Mucosa of gallbladder (tissue), 1 donor: ENCODE data around the gene TUBGCP5. TPM values are rescaled to one million over a fixed set of nuclear protein-coding genes. Genes with fewer than 3 reads are reported as not detected.
"Not testable (repeated sequence)": the region's sequence is repeated elsewhere in the genome, so short reads cannot be mapped to it uniquely, and the experiment has no call there.

Experiments used
- DNase-seq: peaks from one replicate; pipeline ENCODE4 v3.0.0-alpha.2; 2020; ENCODE audit warnings: low spot score
- total RNA-seq: library from RNA; stranded (reverse); gene quantifications from one replicate; pipeline ENCODE4 v1.2.1, GENCODE V29; 2021
- donor health status: DM: no; HTN: no; CAD: no.

The TUBGCP5 gene
- total RNA-seq, 1 donor from 2014 or later, result 10.2 TPM

GRCh38 chr15:23041736-23042135 is 2.4 kb upstream of the TUBGCP5 start:
- not testable (repeated sequence) for DNase-seq

GRCh38 chr15:23039917-23040281 is 530 bp upstream of the TUBGCP5 start:
- DNase-seq, result no peak

DNA sequence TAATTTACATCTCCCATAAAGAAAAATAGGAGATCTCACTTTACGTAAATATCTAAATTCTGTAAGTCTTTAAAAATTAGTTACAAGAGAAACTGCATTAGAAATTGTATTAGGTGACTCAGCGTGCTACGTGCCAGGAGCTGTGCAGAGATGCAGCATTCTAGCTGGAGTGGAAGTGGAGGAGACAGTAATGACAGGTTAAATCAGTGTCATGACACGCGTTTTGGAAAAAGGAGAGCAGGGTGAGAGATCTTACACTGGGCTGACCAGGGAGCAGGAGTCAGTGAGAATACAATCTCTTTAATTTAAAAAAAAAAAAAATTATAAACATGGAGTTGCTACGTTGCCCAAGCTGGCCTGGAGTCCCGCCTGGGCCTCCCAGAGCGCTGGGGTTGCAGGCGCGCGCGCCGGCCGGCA is 635 bp downstream of the TUBGCP5 start:
- DNase-seq, result no peak

DNA sequence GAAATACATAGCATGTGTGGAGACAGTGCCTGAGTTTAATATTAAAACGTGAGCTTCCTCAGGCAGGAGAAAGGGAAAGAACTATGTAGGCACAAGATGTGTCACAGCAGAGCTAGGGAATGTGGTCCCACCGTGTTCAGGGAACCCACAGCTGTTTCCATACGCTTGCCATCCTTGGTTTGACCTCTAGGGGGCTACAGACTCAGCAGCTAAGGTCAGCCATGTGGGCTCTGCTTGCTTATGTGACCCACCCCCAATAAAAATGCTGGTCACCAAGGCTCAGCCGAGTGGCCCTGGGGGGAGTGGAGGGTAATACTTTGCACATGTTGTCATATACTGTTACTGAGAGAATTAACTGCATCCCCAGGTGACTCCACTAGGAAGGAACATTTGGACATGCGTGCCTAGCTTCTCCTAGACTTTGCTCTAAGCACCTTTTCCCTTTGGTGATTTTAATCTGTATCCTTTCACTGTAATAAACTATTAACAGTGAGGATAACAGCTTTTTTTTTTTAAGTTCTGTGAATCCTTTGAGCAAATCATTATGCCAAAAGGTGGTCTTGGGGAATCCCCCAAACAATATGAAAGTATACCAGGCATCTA is 3.3 kb downstream of the TUBGCP5 start:
- DNase-seq, result peak; percentile 29

GRCh38 chr15:23033979-23034378 is 5.4 kb downstream of the TUBGCP5 start:
- no peak for DNase-seq

GRCh38 chr15:23026218-23026617 is 13.2 kb downstream of the TUBGCP5 start:
- DNase-seq, result no peak

- no peak for DNase-seq
Observed at GRCh38 chr15:23022156-23022555, 17.2 kb downstream of the TUBGCP5 start.

DNA sequence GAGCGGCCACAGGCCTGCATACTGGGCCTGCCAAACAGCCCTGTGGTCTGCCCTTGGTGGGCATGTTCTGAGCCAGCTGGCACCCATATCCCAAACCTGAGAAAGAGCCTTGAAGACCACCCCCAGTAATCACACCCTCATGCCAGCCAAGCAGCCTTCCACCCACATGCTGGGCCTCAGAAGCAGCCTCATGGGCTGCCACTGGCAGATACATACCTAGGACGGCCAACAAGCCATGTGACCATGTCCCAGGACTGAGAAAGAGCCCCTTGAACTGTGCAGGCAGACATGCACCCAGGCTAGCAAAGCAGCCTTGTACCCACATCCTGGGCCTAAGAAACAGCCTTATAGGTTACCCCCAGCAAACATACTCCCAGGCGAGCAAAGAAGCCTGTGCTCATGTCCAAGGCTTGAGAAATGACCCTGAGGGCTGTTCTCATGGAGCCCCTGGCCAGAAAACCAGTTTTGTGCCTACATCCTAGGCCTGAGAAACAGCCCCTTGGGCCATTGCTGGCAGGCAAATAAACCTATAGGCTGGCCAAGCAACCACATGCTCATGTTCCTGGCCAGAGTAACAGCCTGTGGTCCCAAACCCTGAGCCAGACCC is 24.9 kb downstream of the TUBGCP5 start:
- DNase-seq, result no peak

- DNase-seq, result no peak
Observed at GRCh38 chr15:23013681-23014080, 25.7 kb downstream of the TUBGCP5 start.

GRCh38 chr15:23012616-23013015 is 26.8 kb downstream of the TUBGCP5 start:
- DNase-seq, result not testable (repeated sequence)

GRCh38 chr15:23003736-23004135 is 35.6 kb downstream of the TUBGCP5 start:
- no peak for DNase-seq

GRCh38 chr15:23002920-23003319 is 36.4 kb downstream of the TUBGCP5 start:
- DNase-seq, result no peak

- DNase-seq, result no peak
Observed at GRCh38 chr15:22995795-22996194, 43.6 kb downstream of the TUBGCP5 start.

DNA sequence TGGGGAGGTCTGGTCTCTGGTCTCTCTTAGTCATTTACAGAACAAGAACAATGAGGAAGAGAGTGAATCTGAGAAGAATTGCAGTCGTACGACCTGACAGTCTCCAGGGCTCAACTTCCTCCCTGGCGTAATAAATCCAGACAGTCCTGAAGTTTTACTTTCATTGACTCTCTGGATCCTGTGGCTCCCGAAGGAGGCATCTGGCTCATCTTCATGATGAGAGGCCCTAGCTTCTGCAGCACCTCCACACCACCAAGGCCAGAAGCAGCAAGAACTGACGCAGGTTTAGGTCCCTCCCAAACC is 47.4 kb downstream of the TUBGCP5 start:
- DNase-seq, result no peak

DNA sequence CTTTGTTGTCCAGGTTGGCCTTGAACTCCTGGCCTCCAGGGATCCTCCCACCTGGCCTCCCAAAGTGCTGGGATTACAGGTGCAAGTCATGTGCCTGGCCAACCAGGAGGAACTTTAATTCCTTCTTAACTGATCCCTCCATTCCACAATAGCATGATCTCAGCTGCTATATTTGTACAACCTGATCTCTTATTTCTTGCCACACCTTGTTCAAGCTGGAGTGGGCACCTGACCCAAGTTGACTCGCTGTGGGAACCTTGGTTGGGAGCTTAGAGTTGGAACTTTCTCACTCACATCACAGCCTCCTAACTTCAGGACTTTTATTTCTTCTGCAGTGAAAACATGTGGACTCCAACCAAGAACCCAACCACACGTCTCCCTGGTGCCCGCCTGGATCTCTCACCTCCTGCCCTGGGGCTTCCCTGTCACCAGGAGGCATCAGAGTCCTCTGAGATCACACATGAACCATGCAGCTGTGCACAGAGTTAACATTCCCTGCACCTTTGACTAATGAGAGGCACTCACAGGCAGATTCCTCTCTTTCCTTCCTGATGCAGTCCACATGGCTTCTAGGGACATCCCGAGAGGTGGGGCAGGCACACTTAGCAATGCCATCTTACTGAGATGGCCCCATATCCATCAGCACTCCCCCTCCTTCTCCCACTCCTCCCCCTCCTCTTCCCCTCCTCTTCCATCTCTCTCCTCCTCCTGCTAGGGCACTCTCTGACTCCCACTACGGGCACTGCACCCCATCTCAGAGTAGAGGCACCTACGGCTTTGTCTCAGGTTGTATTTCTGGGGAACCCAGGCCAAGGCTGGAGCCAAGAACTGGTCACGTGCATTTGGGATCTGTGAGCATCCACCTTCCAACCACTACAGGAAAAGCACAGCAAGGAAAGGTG is 49.5 kb downstream of the TUBGCP5 start:
- no peak for DNase-seq

GRCh38 chr15:22988811-22989210 is 50.6 kb downstream of the TUBGCP5 start:
- no peak for DNase-seq

DNA sequence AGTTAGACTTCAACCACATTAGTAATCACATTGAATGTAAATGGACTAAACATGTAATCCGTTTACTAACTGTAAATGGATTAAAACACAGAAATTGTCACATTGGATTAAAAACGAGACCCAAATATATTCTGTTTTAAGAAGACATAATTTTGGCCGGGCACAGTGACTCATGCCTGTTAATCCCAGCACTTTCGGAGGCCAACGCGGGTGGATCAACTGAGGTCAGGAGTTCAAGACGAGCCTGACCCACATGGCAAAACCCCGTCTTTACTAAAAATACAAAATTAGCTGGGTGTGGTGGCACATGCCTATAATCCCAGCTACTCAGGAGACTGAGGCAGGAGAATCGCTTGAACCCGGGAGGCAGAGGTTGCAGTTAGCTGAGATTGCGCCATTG is 57.4 kb downstream of the TUBGCP5 start:
- DNase-seq, result not testable (repeated sequence)

- DNase-seq, result no peak
Observed at GRCh38 chr15:22981051-22981840, 58.1 kb downstream of the TUBGCP5 start.

- peak; percentile 78 for DNase-seq
Observed at GRCh38 chr15:22980189-22981050, 58.9 kb downstream of the TUBGCP5 start, which contains the start of gene CYFIP1. TSS of gene CYFIP1 (minus strand) at chr15:22980368. CDS start at chr15:22947285, 33,083 bp downstream.

- peak; percentile 63 for DNase-seq
Observed at GRCh38 chr15:22979238-22980188, 59.9 kb downstream of the TUBGCP5 start.
